Measurements from ENCODE around the gene SRRM3. TPM values are rescaled to one million over a fixed set of nuclear protein-coding genes. Genes with fewer than 3 reads are reported as not detected.
"Not testable (repeated sequence)": the region's sequence is repeated elsewhere in the genome, so short reads cannot be mapped to it uniquely, and the experiment has no call there.

The SRRM3 gene
- total RNA-seq, 4 donors from 2014 or later, result 1.6 to 4.1 (median 2.8) TPM

- H3K4me1 ChIP-seq, result no peaks in the 10 kb centered on the region
- WGBS, 2 donors (ENCODE audit: low coverage in 1 of 2), result 50 to 67% methylated on average over 1 to 2 of the region's 2 CpGs
- ATAC-seq, result no peak
- no peaks in the 10 kb centered on the region for H3K36me3 ChIP-seq
- H3K9me3 ChIP-seq, result no peaks in the 10 kb centered on the region
- H3K4me3 ChIP-seq, result no peak overlapping the region
- no peak for TF ChIP-seq POLR2AphosphoS5 (IDR thresholded peaks at IDR 0.05)
- TF ChIP-seq EP300 (IDR thresholded peaks at IDR 0.05), result no peak
- TF ChIP-seq POLR2A (IDR thresholded peaks at IDR 0.05), result no peak
- no peak for TF ChIP-seq CTCF (IDR thresholded peaks at IDR 0.05)
- no peak overlapping the region for H3K27ac ChIP-seq
- peaks cover 97% of the 10 kb centered on the region for H3K27me3 ChIP-seq
These were observed 24.3 kb downstream of the SRRM3 start for GRCh38 chr7:76225951-76226350.

DNA sequence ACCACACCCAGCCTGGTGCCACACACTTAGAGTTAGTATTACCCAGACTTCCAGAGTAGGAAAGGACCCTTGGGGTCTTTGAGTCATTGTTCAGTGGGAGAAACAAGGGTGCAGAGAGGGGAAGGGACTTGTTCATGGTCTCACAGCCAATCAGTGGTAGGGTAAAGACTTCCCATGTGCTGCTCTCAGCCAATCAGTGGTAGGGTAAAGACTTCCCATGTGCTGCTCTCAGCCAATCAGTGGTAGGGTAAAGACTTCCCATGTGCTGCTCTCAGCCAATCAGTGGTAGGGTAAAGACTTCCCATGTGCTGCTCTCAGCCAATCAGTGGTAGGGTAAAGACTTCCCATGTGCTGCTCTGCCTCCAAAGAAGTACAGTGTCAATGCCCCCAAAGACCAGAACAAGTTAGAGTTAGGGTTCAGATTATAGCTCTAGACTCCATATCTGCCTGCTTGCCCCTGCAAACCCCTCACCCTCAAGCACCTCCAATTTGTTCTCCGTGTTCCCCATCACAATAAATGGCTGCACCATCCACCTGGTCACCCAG, 25.3 kb downstream of the SRRM3 start:
- not testable (repeated sequence) for H3K36me3 ChIP-seq, H3K27ac ChIP-seq, H3K9me3 ChIP-seq, H3K4me1 ChIP-seq, ATAC-seq, H3K4me3 ChIP-seq
- peaks cover 97% of the 10 kb centered on the region for H3K27me3 ChIP-seq
- WGBS, 2 donors (ENCODE audit: low coverage in 1 of 2), result 67% methylated on average over 1 of the region's 1 CpG; no CpG with 5 or more reads in 1 of the 2 donors

DNA sequence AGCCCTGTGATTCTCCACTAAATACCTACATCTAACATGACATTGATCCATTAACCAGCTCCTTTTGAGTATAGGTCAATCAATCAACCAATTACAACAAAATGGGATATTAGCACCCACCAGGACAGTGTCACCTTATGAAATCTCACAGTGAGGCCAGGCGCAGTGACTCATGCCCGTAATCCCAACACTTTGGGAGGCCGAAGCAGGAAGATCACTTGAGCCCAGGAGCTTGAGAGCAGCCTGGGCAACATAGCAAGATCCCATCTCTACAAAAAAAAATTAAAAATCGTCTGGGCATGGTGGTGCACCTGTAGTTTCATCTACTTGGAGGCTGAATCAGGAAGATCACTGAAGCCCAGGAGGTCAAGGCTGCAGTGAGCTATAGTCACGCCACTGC, 28.5 kb downstream of the SRRM3 start:
- no peak overlapping the region for H3K27ac ChIP-seq
- H3K9me3 ChIP-seq, result no peaks in the 10 kb centered on the region
- TF ChIP-seq POLR2A (IDR thresholded peaks at IDR 0.05) (no peak), EP300 (IDR thresholded peaks at IDR 0.05) (no peak), POLR2AphosphoS5 (IDR thresholded peaks at IDR 0.05) (no peak), CTCF (IDR thresholded peaks at IDR 0.05) (no peak)
- peaks cover 0 to 7% (median 4%) of the 10 kb centered on the region in 3 donors for H3K4me1 ChIP-seq
- H3K4me3 ChIP-seq, result no peak overlapping the region
- WGBS, 2 donors (ENCODE audit: low coverage in 1 of 2), result 74 to 100% methylated on average over 1 to 4 of the region's 5 CpGs
- H3K36me3 ChIP-seq, result no peaks in the 10 kb centered on the region
- no peak for ATAC-seq
- H3K27me3 ChIP-seq, result peaks cover 100% of the 10 kb centered on the region

DNA sequence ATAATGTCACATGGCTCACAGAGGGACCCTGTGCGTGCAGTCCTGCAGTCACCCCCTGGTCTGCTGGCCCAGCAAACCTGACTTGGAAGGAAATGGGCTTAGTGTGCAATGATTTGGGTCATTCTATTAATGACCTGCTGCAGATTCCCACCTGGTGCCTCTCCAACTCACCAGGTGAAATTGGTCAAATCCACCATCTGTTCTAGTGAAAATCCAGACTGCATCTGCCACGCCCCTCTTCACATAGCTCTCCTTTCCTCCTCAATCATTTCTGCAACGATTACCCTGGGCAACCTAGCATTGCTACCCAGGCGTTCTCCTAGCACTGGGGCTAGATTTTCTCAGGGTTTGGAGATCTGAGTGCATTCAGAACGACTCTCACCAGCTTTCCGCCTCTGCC, 29.4 kb downstream of the SRRM3 start:
- Histone ChIP-seq H3K27me3 (peaks cover 100% of the 10 kb centered on the region), H3K9me3 (no peaks in the 10 kb centered on the region), H3K4me1 (peaks cover 0 to 8% (median 4%) of the 10 kb centered on the region in 3 donors), H3K4me3 (no peak overlapping the region), H3K36me3 (no peaks in the 10 kb centered on the region), H3K27ac (no peak overlapping the region)
- no peak for ATAC-seq
- no peak for TF ChIP-seq EP300 (IDR thresholded peaks at IDR 0.05)
- TF ChIP-seq CTCF (IDR thresholded peaks at IDR 0.05), result no peak
- TF ChIP-seq POLR2A (IDR thresholded peaks at IDR 0.05), result no peak
- TF ChIP-seq POLR2AphosphoS5 (IDR thresholded peaks at IDR 0.05), result no peak
- 56 to 60% methylated on average over 3 to 5 of the region's 6 CpGs for WGBS, 2 donors (ENCODE audit: low coverage in 1 of 2)

- Histone ChIP-seq H3K27ac (no peak overlapping the region), H3K9me3 (no peaks in the 10 kb centered on the region), H3K4me3 (no peak overlapping the region), H3K4me1 (peaks cover 0 to 8% (median 4%) of the 10 kb centered on the region in 3 donors), H3K27me3 (peaks cover 100% of the 10 kb centered on the region), H3K36me3 (no peaks in the 10 kb centered on the region)
- TF ChIP-seq POLR2AphosphoS5 (IDR thresholded peaks at IDR 0.05), result no peak
- no peak for TF ChIP-seq EP300 (IDR thresholded peaks at IDR 0.05)
- no peak for TF ChIP-seq POLR2A (IDR thresholded peaks at IDR 0.05)
- TF ChIP-seq CTCF (IDR thresholded peaks at IDR 0.05), result no peak
- ATAC-seq, result no peak
- WGBS, 2 donors (ENCODE audit: low coverage in 1 of 2), result 29 to 40% methylated on average over 1 to 8 of the region's 9 CpGs
These were observed 29.9 kb downstream of the SRRM3 start for GRCh38 chr7:76231583-76231982.

Data from gastroesophageal sphincter (tissue), 4 donors.